Ishikawa (cell line): ENCODE results near the gene TAF3.

Experiments used
- CEBPB ChIP-seq: IDR thresholded peaks from 2 replicates; pipeline ENCODE4 v1.6.1; 2012
- CREB1 ChIP-seq: IDR thresholded peaks from 2 replicates; pipeline ENCODE4 v1.6.1; 2012; ENCODE audit warnings: low read depth
- EGR1 ChIP-seq: IDR thresholded peaks from 2 replicates; pipeline ENCODE4 v1.6.1; 2012
- EP300 ChIP-seq: IDR thresholded peaks from 2 replicates; pipeline ENCODE4 v1.6.1; 2012; ENCODE audit warnings: borderline replicate concordance
- FOXM1 ChIP-seq: IDR thresholded peaks from 2 replicates; pipeline ENCODE4 v1.6.1; 2012; ENCODE audit warnings: low read depth, borderline replicate concordance
- MAX ChIP-seq: IDR thresholded peaks from 2 replicates; pipeline ENCODE4 v1.6.1; 2012
- NFIC ChIP-seq: IDR thresholded peaks from 2 replicates; pipeline ENCODE4 v1.6.1; 2012
- RAD21 ChIP-seq: IDR thresholded peaks from 2 replicates; pipeline ENCODE4 v1.6.1; 2012; ENCODE audit warnings: low read depth
- REST ChIP-seq: IDR thresholded peaks from 2 replicates; pipeline ENCODE4 v1.6.1; 2012; ENCODE audit warnings: low read depth, mild to moderate bottlenecking
- TAF1 ChIP-seq: IDR thresholded peaks from 2 replicates; pipeline ENCODE4 v1.6.1; 2012; ENCODE audit warnings: low read depth, mild to moderate bottlenecking
- TCF12 ChIP-seq: IDR thresholded peaks from 2 replicates; pipeline ENCODE4 v1.6.1; 2012; ENCODE audit warnings: low read depth
- USF1 ChIP-seq: IDR thresholded peaks from 2 replicates; pipeline ENCODE4 v1.6.1; 2012
- YY1 ChIP-seq: IDR thresholded peaks from 2 replicates; pipeline ENCODE4 v1.6.1; 2012; ENCODE audit warnings: low read depth

GRCh38 chr10:7902413-7902812, 84.1 kb downstream of the TAF3 start:
- TF ChIP-seq EP300 (no peak), TAF1 (no peak), REST (no peak), RAD21 (no peak), YY1 (no peak), EGR1 (no peak), TCF12 (no peak), USF1 (no peak), CEBPB (no peak), MAX (no peak), FOXM1 (no peak), CREB1 (no peak), NFIC (no peak)
